GM23338 (cell line): ENCODE data around the gene PRR32. TPM values are rescaled to one million over a fixed set of nuclear protein-coding genes. Genes with fewer than 3 reads are reported as not detected.

ENCODE experiments used
- ATAC-seq: fragments of 200-7000 bp; cut with Tn5 transposase; 3 replicates; pipeline ENCODE4 v1.9.1; 2020
- DNase-seq: peaks from one replicate; pipeline ENCODE4 v3.0.0-alpha.2; 2015; ENCODE audit warnings: low spot score
- H2AFZ ChIP-seq: fragments of 200-600 bp; sonication (generic); 2 replicates; pipeline ENCODE4 v1.8.0; 2016; ENCODE audit warnings: antibody characterized with exemption, mild to moderate bottlenecking, moderate library complexity
- H3F3A ChIP-seq: fragments of 200-600 bp; sonication (generic); replicated peaks from 2 replicates; pipeline ENCODE4 v1.8.0; 2017; ENCODE audit warnings: antibody characterized with exemption, mixed run types, low read depth
- H3K27ac ChIP-seq: fragments of 200-600 bp; sonication (generic); 2 replicates; pipeline ENCODE4 v1.6.1; 2016; ENCODE audit warnings: low read depth
- H3K27me3 ChIP-seq: fragments of 200-600 bp; sonication (generic); 2 replicates; pipeline ENCODE4 v1.8.0; 2016; ENCODE audit warnings: mild to moderate bottlenecking, mixed run types, moderate library complexity; ENCODE audit not compliant: insufficient read depth
- H3K36me3 ChIP-seq: fragments of 200-600 bp; sonication (generic); 2 replicates; pipeline ENCODE4 v1.8.0; 2016; ENCODE audit warnings: mild to moderate bottlenecking; ENCODE audit not compliant: insufficient read depth
- H3K4me1 ChIP-seq: fragments of 200-600 bp; sonication (generic); 2 replicates; pipeline ENCODE4 v1.8.0; 2016; ENCODE audit warnings: mild to moderate bottlenecking, moderate library complexity; ENCODE audit not compliant: insufficient read depth
- H3K4me2 ChIP-seq: fragments of 200-600 bp; sonication (generic); 2 replicates; pipeline ENCODE4 v1.7.1; 2017; ENCODE audit warnings: mixed run types
- H3K4me3 ChIP-seq: fragments of 200-600 bp; sonication (generic); 2 replicates; pipeline ENCODE4 v1.6.1; 2016; ENCODE audit warnings: mixed run types
- H3K79me2 ChIP-seq: fragments of 200-600 bp; sonication (generic); replicated peaks from 2 replicates; pipeline ENCODE4 v1.8.0; 2017; ENCODE audit warnings: mild to moderate bottlenecking; ENCODE audit not compliant: insufficient read depth
- H3K9me2 ChIP-seq: fragments of 200-600 bp; sonication (generic); 2 replicates; pipeline ENCODE4 v1.8.0; 2017; ENCODE audit not compliant: insufficient read depth
- H4K20me1 ChIP-seq: fragments of 200-600 bp; sonication (generic); replicated peaks from 2 replicates; pipeline ENCODE4 v1.8.0; 2017; ENCODE audit warnings: mild to moderate bottlenecking; ENCODE audit not compliant: insufficient read depth
- H3K27ac Mint-ChIP-seq: 2 replicates; pipeline ENCODE4 v1.8.0; 2020; ENCODE audit warnings: inconsistent platforms, mild to moderate bottlenecking, moderate library complexity, mixed read lengths
- H3K27me3 Mint-ChIP-seq: 3 replicates; pipeline ENCODE4 v1.8.0; 2022; ENCODE audit warnings: low read depth, mild to moderate bottlenecking, moderate library complexity, mixed read lengths, inconsistent platforms; ENCODE audit not compliant: insufficient read depth, poor library complexity
- H3K36me3 Mint-ChIP-seq: 3 replicates; pipeline ENCODE4 v1.8.0; 2021; ENCODE audit warnings: low read depth, mild to moderate bottlenecking, inconsistent platforms, moderate library complexity, mixed read lengths
- H3K4me1 Mint-ChIP-seq: 3 replicates; pipeline ENCODE4 v1.8.0; 2020; ENCODE audit warnings: mild to moderate bottlenecking, inconsistent platforms, mixed read lengths
- H3K4me3 Mint-ChIP-seq: 3 replicates; pipeline ENCODE4 v1.8.0; 2021; ENCODE audit warnings: moderate library complexity, mild to moderate bottlenecking, inconsistent platforms, mixed read lengths
- H3K9me3 Mint-ChIP-seq: 3 replicates; pipeline ENCODE4 v1.8.0; 2020; ENCODE audit warnings: moderate library complexity, mild to moderate bottlenecking, inconsistent platforms, mixed read lengths
- EZH2 ChIP-seq: fragments of 200-600 bp; sonication (generic); IDR thresholded peaks from one replicate; pipeline ENCODE4 v1.8.0; 2017; ENCODE audit warnings: antibody characterized with exemption, mild to moderate bottlenecking, low read depth; ENCODE audit not compliant: unreplicated experiment
- EZH2phosphoT487 ChIP-seq: fragments of 200-600 bp; sonication (generic); IDR thresholded peaks from one replicate; pipeline ENCODE4 v1.8.1; 2018; ENCODE audit warnings: antibody characterized with exemption; ENCODE audit not compliant: unreplicated experiment
- JUNB ChIP-seq: IDR thresholded peaks from one replicate; pipeline ENCODE4 v1.6.1; 2016; ENCODE audit warnings: antibody characterized with exemption; ENCODE audit not compliant: unreplicated experiment
- ZNF114 ChIP-seq: fragments of 250-450 bp; sonication (Bioruptor Pico); IDR thresholded peaks from 2 replicates; pipeline ENCODE4 v1.5.0; 2020; ENCODE audit warnings: mild to moderate bottlenecking, moderate library complexity
- ZNF331 ChIP-seq: fragments of 250-450 bp; sonication (Bioruptor Pico); IDR thresholded peaks from 2 replicates; pipeline ENCODE4 v1.5.0; 2020; ENCODE audit warnings: low read depth, mild to moderate bottlenecking, moderate library complexity
- polyA plus RNA-seq: library from polyadenylated mRNA; unstranded; fragments of >200 nt; fragmentation: Nextera tagmentation; extraction: Ambion mirVana; gene quantifications from 2 replicates; pipeline ENCODE4 v1.2.1, GENCODE V29; 2016
- total RNA-seq: library from RNA; depleted of rRNA; stranded (reverse); fragments of >200 nt; shearing (Covaris generic); gene quantifications from 2 replicates; pipeline ENCODE4 v1.2.3, GENCODE V29; 2014
- TF ChIP-seq, protein P1 (sequence below): fragments of 250-450 bp; sonication (Bioruptor Pico); IDR thresholded peaks from 2 replicates; pipeline ENCODE4 v1.5.0; 2020; ENCODE audit warnings: mild to moderate bottlenecking, moderate library complexity
- TF ChIP-seq, protein P2 (sequence below): IDR thresholded peaks from one replicate; pipeline ENCODE4 v1.6.1; 2018; ENCODE audit warnings: antibody characterized with exemption; ENCODE audit not compliant: unreplicated experiment
- TF ChIP-seq, protein P3 (sequence below), 2 experiments: fragments of 200-600 bp in 1 of 2; sonication (generic) in 1 of 2; conservative IDR thresholded peaks; 2 replicates each; pipeline versions ENCODE4 v1.5.1 to v1.6.1; 2016 to 2017; ENCODE audit warnings: antibody characterized with exemption in 2 of 2, low read depth in 2 of 2, mild to moderate bottlenecking in 2 of 2, moderate library complexity in 1 of 2

Gene PRR32
- total and polyA plus RNA-seq, 2 experiments from 2014 or later: not detected

DNA sequence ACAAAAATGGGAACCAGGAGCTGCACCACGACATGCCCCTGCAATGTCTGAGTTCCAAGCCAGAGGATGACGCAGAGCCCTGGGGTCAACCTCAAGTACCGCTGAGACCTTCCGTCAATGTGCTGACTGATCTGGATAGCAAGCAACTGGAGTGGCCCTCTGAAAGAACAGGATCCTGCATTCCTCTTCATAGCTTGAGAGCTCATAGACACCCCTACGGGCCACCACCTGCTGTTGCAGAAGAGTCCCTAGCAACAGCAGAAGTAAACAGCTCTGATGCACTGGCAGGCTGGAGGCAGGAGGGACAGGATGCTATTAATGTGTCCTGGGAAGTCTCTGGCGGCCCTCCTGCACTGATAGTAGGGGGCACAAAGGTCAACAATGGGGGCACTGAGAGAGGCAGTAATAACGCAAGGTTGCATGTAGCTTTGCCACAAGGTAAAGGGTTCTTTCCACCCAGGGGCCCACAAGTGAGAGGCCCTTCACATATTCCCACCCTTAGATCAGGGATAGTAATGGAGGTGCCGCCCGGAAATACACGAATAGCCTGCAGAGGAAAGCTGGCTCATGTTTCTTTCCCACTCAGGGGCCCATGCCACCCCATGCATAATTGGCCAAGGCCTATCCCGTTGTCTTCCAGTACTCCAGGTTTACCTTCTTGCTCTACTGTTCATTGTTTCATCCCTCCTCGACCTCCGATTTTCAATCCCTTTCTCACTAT is 1.3 kb downstream of the PRR32 start (continued):
- TF ChIP-seq, protein P1, sequence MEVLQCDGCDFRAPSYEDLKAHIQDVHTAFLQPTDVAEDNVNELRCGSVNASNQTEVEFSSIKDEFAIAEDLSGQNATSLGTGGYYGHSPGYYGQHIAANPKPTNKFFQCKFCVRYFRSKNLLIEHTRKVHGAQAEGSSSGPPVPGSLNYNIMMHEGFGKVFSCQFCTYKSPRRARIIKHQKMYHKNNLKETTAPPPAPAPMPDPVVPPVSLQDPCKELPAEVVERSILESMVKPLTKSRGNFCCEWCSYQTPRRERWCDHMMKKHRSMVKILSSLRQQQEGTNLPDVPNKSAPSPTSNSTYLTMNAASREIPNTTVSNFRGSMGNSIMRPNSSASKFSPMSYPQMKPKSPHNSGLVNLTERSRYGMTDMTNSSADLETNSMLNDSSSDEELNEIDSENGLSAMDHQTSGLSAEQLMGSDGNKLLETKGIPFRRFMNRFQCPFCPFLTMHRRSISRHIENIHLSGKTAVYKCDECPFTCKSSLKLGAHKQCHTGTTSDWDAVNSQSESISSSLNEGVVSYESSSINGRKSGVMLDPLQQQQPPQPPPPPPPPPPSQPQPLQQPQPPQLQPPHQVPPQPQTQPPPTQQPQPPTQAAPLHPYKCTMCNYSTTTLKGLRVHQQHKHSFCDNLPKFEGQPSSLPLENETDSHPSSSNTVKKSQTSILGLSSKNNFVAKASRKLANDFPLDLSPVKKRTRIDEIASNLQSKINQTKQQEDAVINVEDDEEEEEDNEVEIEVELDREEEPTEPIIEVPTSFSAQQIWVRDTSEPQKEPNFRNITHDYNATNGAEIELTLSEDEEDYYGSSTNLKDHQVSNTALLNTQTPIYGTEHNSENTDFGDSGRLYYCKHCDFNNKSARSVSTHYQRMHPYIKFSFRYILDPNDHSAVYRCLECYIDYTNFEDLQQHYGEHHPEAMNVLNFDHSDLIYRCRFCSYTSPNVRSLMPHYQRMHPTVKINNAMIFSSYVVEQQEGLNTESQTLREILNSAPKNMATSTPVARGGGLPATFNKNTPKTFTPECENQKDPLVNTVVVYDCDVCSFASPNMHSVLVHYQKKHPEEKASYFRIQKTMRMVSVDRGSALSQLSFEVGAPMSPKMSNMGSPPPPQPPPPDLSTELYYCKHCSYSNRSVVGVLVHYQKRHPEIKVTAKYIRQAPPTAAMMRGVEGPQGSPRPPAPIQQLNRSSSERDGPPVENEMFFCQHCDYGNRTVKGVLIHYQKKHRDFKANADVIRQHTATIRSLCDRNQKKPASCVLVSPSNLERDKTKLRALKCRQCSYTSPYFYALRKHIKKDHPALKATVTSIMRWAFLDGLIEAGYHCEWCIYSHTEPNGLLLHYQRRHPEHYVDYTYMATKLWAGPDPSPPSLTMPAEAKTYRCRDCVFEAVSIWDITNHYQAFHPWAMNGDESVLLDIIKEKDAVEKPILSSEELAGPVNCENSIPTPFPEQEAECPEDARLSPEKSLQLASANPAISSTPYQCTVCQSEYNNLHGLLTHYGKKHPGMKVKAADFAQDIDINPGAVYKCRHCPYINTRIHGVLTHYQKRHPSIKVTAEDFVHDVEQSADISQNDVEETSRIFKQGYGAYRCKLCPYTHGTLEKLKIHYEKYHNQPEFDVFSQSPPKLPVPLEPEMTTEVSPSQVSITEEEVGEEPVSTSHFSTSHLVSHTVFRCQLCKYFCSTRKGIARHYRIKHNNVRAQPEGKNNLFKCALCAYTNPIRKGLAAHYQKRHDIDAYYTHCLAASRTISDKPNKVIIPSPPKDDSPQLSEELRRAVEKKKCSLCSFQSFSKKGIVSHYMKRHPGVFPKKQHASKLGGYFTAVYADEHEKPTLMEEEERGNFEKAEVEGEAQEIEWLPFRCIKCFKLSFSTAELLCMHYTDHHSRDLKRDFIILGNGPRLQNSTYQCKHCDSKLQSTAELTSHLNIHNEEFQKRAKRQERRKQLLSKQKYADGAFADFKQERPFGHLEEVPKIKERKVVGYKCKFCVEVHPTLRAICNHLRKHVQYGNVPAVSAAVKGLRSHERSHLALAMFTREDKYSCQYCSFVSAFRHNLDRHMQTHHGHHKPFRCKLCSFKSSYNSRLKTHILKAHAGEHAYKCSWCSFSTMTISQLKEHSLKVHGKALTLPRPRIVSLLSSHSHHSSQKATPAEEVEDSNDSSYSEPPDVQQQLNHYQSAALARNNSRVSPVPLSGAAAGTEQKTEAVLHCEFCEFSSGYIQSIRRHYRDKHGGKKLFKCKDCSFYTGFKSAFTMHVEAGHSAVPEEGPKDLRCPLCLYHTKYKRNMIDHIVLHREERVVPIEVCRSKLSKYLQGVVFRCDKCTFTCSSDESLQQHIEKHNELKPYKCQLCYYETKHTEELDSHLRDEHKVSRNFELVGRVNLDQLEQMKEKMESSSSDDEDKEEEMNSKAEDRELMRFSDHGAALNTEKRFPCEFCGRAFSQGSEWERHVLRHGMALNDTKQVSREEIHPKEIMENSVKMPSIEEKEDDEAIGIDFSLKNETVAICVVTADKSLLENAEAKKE: no peak
- TF ChIP-seq ZNF331 (CRISPR knock-in tag) (no peak), ZNF114 (no peak), EZH2 (no peak), EZH2phosphoT487 (no peak)

DNA sequence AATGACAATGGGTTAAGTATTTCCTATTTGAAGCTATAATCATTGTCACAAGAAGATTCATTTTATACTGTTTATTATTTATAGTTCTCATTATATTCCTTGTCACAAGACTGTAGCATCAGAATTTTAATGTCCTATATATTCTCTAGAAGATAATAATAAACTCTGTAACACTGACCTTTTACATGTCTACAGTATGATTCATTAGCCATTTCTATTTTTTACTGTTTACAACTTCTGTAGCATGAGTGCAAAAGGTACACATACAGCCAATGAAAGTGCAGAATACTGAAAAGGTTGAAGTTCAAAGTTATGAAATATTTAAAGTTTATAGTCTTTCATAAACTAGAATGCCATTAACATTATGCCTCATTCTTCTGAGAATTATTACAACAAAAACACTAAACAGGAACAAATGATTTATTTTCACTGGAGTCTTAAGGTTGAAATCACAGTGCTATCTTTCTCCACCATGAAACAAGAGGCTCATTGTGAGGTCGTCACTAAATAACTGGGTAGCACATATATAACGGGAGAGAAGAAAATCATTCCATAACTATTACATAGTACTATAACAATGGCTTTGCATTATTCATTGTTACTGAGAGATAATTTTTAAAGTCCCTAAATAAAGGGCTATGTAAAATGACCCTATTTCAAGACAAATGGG is 4.9 kb downstream of the PRR32 start:
- Histone ChIP-seq H3K27ac (no peak overlapping the region), H3K27me3 (no peaks in the 10 kb centered on the region), H3K4me3 (no peak overlapping the region), H2AFZ (no peak overlapping the region), H3K4me2 (no peak overlapping the region), H4K20me1 (no peaks in the 10 kb centered on the region), H3K36me3 (no peaks in the 10 kb centered on the region), H3F3A (no peaks in the 10 kb centered on the region), H3K4me1 (no peaks in the 10 kb centered on the region), H3K9me2 (no peaks in the 10 kb centered on the region), H3K79me2 (no peaks in the 10 kb centered on the region)
- Mint-ChIP-seq H3K4me1 (no peaks in the 10 kb centered on the region), H3K27me3 (no peaks in the 10 kb centered on the region), H3K4me3 (no peak overlapping the region), H3K36me3 (no peaks in the 10 kb centered on the region), H3K27ac (no peak overlapping the region), H3K9me3 (no peaks in the 10 kb centered on the region)
- ATAC-seq: no peak
- DNase-seq: no peak
- TF ChIP-seq, protein P2, sequence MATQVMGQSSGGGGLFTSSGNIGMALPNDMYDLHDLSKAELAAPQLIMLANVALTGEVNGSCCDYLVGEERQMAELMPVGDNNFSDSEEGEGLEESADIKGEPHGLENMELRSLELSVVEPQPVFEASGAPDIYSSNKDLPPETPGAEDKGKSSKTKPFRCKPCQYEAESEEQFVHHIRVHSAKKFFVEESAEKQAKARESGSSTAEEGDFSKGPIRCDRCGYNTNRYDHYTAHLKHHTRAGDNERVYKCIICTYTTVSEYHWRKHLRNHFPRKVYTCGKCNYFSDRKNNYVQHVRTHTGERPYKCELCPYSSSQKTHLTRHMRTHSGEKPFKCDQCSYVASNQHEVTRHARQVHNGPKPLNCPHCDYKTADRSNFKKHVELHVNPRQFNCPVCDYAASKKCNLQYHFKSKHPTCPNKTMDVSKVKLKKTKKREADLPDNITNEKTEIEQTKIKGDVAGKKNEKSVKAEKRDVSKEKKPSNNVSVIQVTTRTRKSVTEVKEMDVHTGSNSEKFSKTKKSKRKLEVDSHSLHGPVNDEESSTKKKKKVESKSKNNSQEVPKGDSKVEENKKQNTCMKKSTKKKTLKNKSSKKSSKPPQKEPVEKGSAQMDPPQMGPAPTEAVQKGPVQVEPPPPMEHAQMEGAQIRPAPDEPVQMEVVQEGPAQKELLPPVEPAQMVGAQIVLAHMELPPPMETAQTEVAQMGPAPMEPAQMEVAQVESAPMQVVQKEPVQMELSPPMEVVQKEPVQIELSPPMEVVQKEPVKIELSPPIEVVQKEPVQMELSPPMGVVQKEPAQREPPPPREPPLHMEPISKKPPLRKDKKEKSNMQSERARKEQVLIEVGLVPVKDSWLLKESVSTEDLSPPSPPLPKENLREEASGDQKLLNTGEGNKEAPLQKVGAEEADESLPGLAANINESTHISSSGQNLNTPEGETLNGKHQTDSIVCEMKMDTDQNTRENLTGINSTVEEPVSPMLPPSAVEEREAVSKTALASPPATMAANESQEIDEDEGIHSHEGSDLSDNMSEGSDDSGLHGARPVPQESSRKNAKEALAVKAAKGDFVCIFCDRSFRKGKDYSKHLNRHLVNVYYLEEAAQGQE: no peak
- TF ChIP-seq EZH2phosphoT487 (no peak), JUNB (no peak), ZNF331 (CRISPR knock-in tag) (no peak)
- TF ChIP-seq, protein P3, sequence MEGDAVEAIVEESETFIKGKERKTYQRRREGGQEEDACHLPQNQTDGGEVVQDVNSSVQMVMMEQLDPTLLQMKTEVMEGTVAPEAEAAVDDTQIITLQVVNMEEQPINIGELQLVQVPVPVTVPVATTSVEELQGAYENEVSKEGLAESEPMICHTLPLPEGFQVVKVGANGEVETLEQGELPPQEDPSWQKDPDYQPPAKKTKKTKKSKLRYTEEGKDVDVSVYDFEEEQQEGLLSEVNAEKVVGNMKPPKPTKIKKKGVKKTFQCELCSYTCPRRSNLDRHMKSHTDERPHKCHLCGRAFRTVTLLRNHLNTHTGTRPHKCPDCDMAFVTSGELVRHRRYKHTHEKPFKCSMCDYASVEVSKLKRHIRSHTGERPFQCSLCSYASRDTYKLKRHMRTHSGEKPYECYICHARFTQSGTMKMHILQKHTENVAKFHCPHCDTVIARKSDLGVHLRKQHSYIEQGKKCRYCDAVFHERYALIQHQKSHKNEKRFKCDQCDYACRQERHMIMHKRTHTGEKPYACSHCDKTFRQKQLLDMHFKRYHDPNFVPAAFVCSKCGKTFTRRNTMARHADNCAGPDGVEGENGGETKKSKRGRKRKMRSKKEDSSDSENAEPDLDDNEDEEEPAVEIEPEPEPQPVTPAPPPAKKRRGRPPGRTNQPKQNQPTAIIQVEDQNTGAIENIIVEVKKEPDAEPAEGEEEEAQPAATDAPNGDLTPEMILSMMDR (conservative IDR thresholded peaks at IDR 0.05; ENCODE audit: low read depth in 2 of 2): no peak
